A549 (cell line): Measurements from ENCODE around the gene BARX2.

Experiments used
- CHD4 ChIP-seq: fragments of 200-600 bp; sonication (generic); IDR thresholded peaks from 2 replicates; pipeline ENCODE4 v1.6.1; 2016; ENCODE audit warnings: antibody characterized with exemption, mild to moderate bottlenecking, borderline replicate concordance
- CTCF ChIP-seq: fragments of >200 bp; sonication (Bioruptor Twin); formaldehyde crosslinking; IDR thresholded peaks from 3 replicates; pipeline ENCODE4 v1.5.1; 2016
- KDM1A ChIP-seq: fragments of 200-600 bp; sonication (generic); IDR thresholded peaks from 2 replicates; pipeline ENCODE4 v1.6.1; 2016; ENCODE audit warnings: low read depth, mild to moderate bottlenecking
- MYC ChIP-seq: IDR thresholded peaks from 2 replicates; pipeline ENCODE4 v1.6.1; 2012; ENCODE audit warnings: mild to moderate bottlenecking, inconsistent platforms, low read length, improper control_type of control experiment, borderline replicate concordance
- NR3C1 ChIP-seq: fragments of >200 bp; sonication (Bioruptor Twin); formaldehyde crosslinking; IDR thresholded peaks from 3 replicates; pipeline ENCODE4 v1.6.1; 2017

- TF ChIP-seq KDM1A (no peak), CTCF (no peak), MYC (no peak), NR3C1 (no peak), CHD4 (no peak)
Measured at GRCh38 chr11:129365816-129366215, 9.8 kb upstream of the BARX2 start.
